Ishikawa (cell line): ENCODE results near the gene ABCC11.

Experiments
- CEBPB ChIP-seq: IDR thresholded peaks from 2 replicates; pipeline ENCODE4 v1.6.1; 2012
- CREB1 ChIP-seq: IDR thresholded peaks from 2 replicates; pipeline ENCODE4 v1.6.1; 2012; ENCODE audit warnings: low read depth
- EGR1 ChIP-seq: IDR thresholded peaks from 2 replicates; pipeline ENCODE4 v1.6.1; 2012
- EP300 ChIP-seq: IDR thresholded peaks from 2 replicates; pipeline ENCODE4 v1.6.1; 2012; ENCODE audit warnings: borderline replicate concordance
- FOXM1 ChIP-seq: IDR thresholded peaks from 2 replicates; pipeline ENCODE4 v1.6.1; 2012; ENCODE audit warnings: low read depth, borderline replicate concordance
- MAX ChIP-seq: IDR thresholded peaks from 2 replicates; pipeline ENCODE4 v1.6.1; 2012
- NFIC ChIP-seq: IDR thresholded peaks from 2 replicates; pipeline ENCODE4 v1.6.1; 2012
- RAD21 ChIP-seq: IDR thresholded peaks from 2 replicates; pipeline ENCODE4 v1.6.1; 2012; ENCODE audit warnings: low read depth
- REST ChIP-seq: IDR thresholded peaks from 2 replicates; pipeline ENCODE4 v1.6.1; 2012; ENCODE audit warnings: low read depth, mild to moderate bottlenecking
- TAF1 ChIP-seq: IDR thresholded peaks from 2 replicates; pipeline ENCODE4 v1.6.1; 2012; ENCODE audit warnings: low read depth, mild to moderate bottlenecking
- TCF12 ChIP-seq: IDR thresholded peaks from 2 replicates; pipeline ENCODE4 v1.6.1; 2012; ENCODE audit warnings: low read depth
- TEAD4 ChIP-seq: IDR thresholded peaks from 2 replicates; pipeline ENCODE4 v1.6.1; 2012
- USF1 ChIP-seq: IDR thresholded peaks from 2 replicates; pipeline ENCODE4 v1.6.1; 2012
- YY1 ChIP-seq: IDR thresholded peaks from 2 replicates; pipeline ENCODE4 v1.6.1; 2012; ENCODE audit warnings: low read depth
- ZBTB7A ChIP-seq: IDR thresholded peaks from 2 replicates; pipeline ENCODE4 v1.6.1; 2012; ENCODE audit warnings: low read depth

Gene ABCC11

GRCh38 chr16:48247311-48247710 lies at the start of gene ABCC11:
Gene ABCC11, minus strand, starts transcription at chr16:48247539. Its CDS starts 15,618 bp downstream, at chr16:48231921.
- TF ChIP-seq NFIC (no peak), CEBPB (no peak), YY1 (no peak), USF1 (no peak), ZBTB7A (no peak), REST (no peak), EGR1 (no peak), TCF12 (no peak), MAX (no peak)

GRCh38 chr16:48295488-48296281 lies 48.3 kb upstream of the ABCC11 start:
- TF ChIP-seq EP300 (peak; percentile 22; the same call in 1 of the 2 replicates), FOXM1 (peak; percentile 71; the same call in 1 of the 2 replicates), TEAD4 (no peak), NFIC (peak; percentile 75), CREB1 (no peak)

GRCh38 chr16:48294724-48295123 lies 47.4 kb upstream of the ABCC11 start:
- no peak for TF ChIP-seq ZBTB7A

GRCh38 chr16:48292452-48292851 lies 45.1 kb upstream of the ABCC11 start:
- TF ChIP-seq YY1, result no peak
- TF ChIP-seq FOXM1, result no peak
- TF ChIP-seq TEAD4, result no peak
- no peak for TF ChIP-seq TAF1

- no peak for TF ChIP-seq TEAD4
- TF ChIP-seq USF1, result no peak
- TF ChIP-seq CEBPB, result no peak
Observed at GRCh38 chr16:48291754-48292153, 44.4 kb upstream of the ABCC11 start.

GRCh38 chr16:48291303-48291702 lies 44.0 kb upstream of the ABCC11 start:
- no peak for TF ChIP-seq FOXM1
- no peak for TF ChIP-seq CREB1
- TF ChIP-seq REST, result no peak
- no peak for TF ChIP-seq MAX
- TF ChIP-seq EGR1, result no peak
- TF ChIP-seq RAD21, result no peak
- TF ChIP-seq YY1, result no peak
- TF ChIP-seq TCF12, result no peak
- no peak for TF ChIP-seq TEAD4
- no peak for TF ChIP-seq EP300
- TF ChIP-seq CEBPB, result no peak
- no peak for TF ChIP-seq ZBTB7A
- no peak for TF ChIP-seq USF1
